IMR-90 (cell line): ENCODE measurements around the gene FTO. TPM values are rescaled to one million over a fixed set of nuclear protein-coding genes. Genes with fewer than 3 reads are reported as not detected.

Source experiments
- ATAC-seq: fragments of 200-7000 bp; cut with Tn5 transposase; 2 replicates; pipeline ENCODE4 v1.9.1; 2020; ENCODE audit warnings: low read depth, mild to moderate bottlenecking, moderate library complexity
- BruUV-seq: library from RNA; stranded (reverse); fragments of 400-500 nt; replicated peaks from 2 replicates; lab custom pipeline; 2021; lab: Mats Ljungman, UMichigan
- CTCF ChIA-PET: fragments of 300-600 bp; formaldehyde crosslinking; extraction: SDS; loops from one replicate; lab custom pipeline; 2021; ENCODE audit warnings: antibody characterized with exemption; lab: Yijun Ruan, JAX
- POLR2A ChIA-PET: fragments of 300-600 bp; sonication (Branson Sonifier 250); formaldehyde crosslinking; loops from one replicate; lab custom pipeline; 2022; ENCODE audit warnings: antibody characterized with exemption; ENCODE audit not compliant: unreplicated experiment; lab: Charles Lee
- DNase-seq: peaks from one replicate; pipeline ENCODE4 v3.0.0; 2013
- H2AFZ ChIP-seq: replicated peaks from 2 replicates; pipeline ENCODE3; 2013; ENCODE audit warnings: low read length, mild to moderate bottlenecking; ENCODE audit not compliant: poor library complexity
- H2AK5ac ChIP-seq: 2 replicates; pipeline ENCODE4 v1.6.1; 2013; ENCODE audit warnings: low read depth, low read length, inconsistent platforms
- H2AK9ac ChIP-seq: replicated peaks from 2 replicates; pipeline ENCODE3; 2013; ENCODE audit warnings: mild to moderate bottlenecking, low read depth, low read length, moderate library complexity; ENCODE audit not compliant: poor library complexity
- H2BK120ac ChIP-seq: 2 replicates; pipeline ENCODE4 v1.6.1; 2013; ENCODE audit warnings: low read depth, low read length, inconsistent platforms
- H2BK15ac ChIP-seq: 3 replicates; pipeline ENCODE4 v1.6.1; 2013; ENCODE audit warnings: low read depth, low read length, inconsistent platforms
- H2BK20ac ChIP-seq: 2 replicates; pipeline ENCODE4 v1.6.1; 2013; ENCODE audit warnings: low read depth, mild to moderate bottlenecking, inconsistent platforms, low read length, moderate library complexity
- H2BK5ac ChIP-seq: 2 replicates; pipeline ENCODE4 v1.6.1; 2013; ENCODE audit warnings: mild to moderate bottlenecking, low read depth, low read length, inconsistent platforms; ENCODE audit not compliant: poor library complexity, severe bottlenecking
- H3K14ac ChIP-seq: replicated peaks from 2 replicates; pipeline ENCODE4 v1.6.1; 2013; ENCODE audit warnings: low read depth, low read length, inconsistent platforms
- H3K18ac ChIP-seq: 2 replicates; pipeline ENCODE4 v1.6.1; 2013; ENCODE audit warnings: low read depth, low read length, control low read depth
- H3K23ac ChIP-seq: 2 replicates; pipeline ENCODE4 v1.6.1; 2013; ENCODE audit warnings: low read depth, low read length, inconsistent platforms
- H3K27ac ChIP-seq: 2 replicates; pipeline ENCODE4 v1.5.1; 2013; ENCODE audit warnings: mild to moderate bottlenecking, control low read depth, low read length; ENCODE audit not compliant: insufficient read depth
- H3K27me3 ChIP-seq: 2 replicates; pipeline ENCODE4 v1.6.1; 2013; ENCODE audit warnings: low read length; ENCODE audit not compliant: control insufficient read depth, insufficient read depth
- H3K36me3 ChIP-seq: 2 replicates; pipeline ENCODE4 v1.6.1; 2013; ENCODE audit warnings: low read length, mixed read lengths; ENCODE audit not compliant: control insufficient read depth, insufficient read depth
- H3K4ac ChIP-seq: 2 replicates; pipeline ENCODE4 v1.6.1; 2013; ENCODE audit warnings: low read depth, low read length, inconsistent platforms
- H3K4me1 ChIP-seq: 2 replicates; pipeline ENCODE4 v1.6.1; 2013; ENCODE audit warnings: low read length, mixed read lengths; ENCODE audit not compliant: control insufficient read depth, insufficient read depth
- H3K4me2 ChIP-seq: 2 replicates; pipeline ENCODE4 v1.6.1; 2013; ENCODE audit warnings: low read depth, mild to moderate bottlenecking, control low read depth, low read length, moderate library complexity
- H3K4me3 ChIP-seq: 2 replicates; pipeline ENCODE4 v1.5.1; 2013; ENCODE audit warnings: low read depth, mild to moderate bottlenecking, control low read depth, low read length, moderate library complexity; ENCODE audit not compliant: insufficient read depth
- H3K56ac ChIP-seq: 2 replicates; pipeline ENCODE4 v1.6.1; 2013; ENCODE audit warnings: low read length, inconsistent platforms; ENCODE audit not compliant: insufficient read depth; ENCODE audit errors: extremely low read depth
- H3K79me1 ChIP-seq, 2 experiments: 2 replicates each; pipeline ENCODE4 v1.6.1; 2013; ENCODE audit warnings: low read length in 2 of 2, inconsistent platforms in 1 of 2, low read depth in 1 of 2
- H3K9ac ChIP-seq: 2 replicates; pipeline ENCODE4 v1.6.1; 2013; ENCODE audit warnings: low read depth, low read length, control low read depth
- H3K9me1 ChIP-seq: 2 replicates; pipeline ENCODE4 v1.6.1; 2013; ENCODE audit warnings: low read length, inconsistent platforms; ENCODE audit not compliant: insufficient read depth
- H3K9me3 ChIP-seq: 2 replicates; pipeline ENCODE4 v1.6.1; 2013; ENCODE audit warnings: low read length; ENCODE audit not compliant: control insufficient read depth, insufficient read depth
- H4K20me1 ChIP-seq: 2 replicates; pipeline ENCODE4 v1.6.1; 2013; ENCODE audit warnings: low read length, inconsistent platforms; ENCODE audit not compliant: insufficient read depth
- H4K5ac ChIP-seq: 2 replicates; pipeline ENCODE4 v1.6.1; 2013; ENCODE audit warnings: mild to moderate bottlenecking, low read depth, low read length, control low read depth
- H4K8ac ChIP-seq, 2 experiments: 2 replicates each; pipeline ENCODE4 v1.6.1; 2013; ENCODE audit warnings: low read depth in 2 of 2, low read length in 2 of 2, control low read depth in 1 of 2, inconsistent platforms in 1 of 2
- H4K91ac ChIP-seq: 2 replicates; pipeline ENCODE4 v1.6.1; 2013; ENCODE audit warnings: low read depth, low read length, inconsistent platforms; ENCODE audit not compliant: insufficient read depth
- BHLHE40 ChIP-seq: fragments of 150-350 bp; IDR thresholded peaks from 2 replicates; pipeline ENCODE4 v1.6.1; 2016; ENCODE audit warnings: mild to moderate bottlenecking, low read depth, low read length
- CEBPB ChIP-seq: IDR thresholded peaks from 2 replicates; pipeline ENCODE4 v1.6.1; 2012; ENCODE audit warnings: low read depth, low read length, improper control_type of control experiment
- CHD1 ChIP-seq: IDR thresholded peaks from 2 replicates; pipeline ENCODE4 v1.6.1; 2012; ENCODE audit warnings: low read depth, low read length, improper control_type of control experiment
- ELK1 ChIP-seq: fragments of 150-350 bp; IDR thresholded peaks from 2 replicates; pipeline ENCODE4 v1.6.1; 2016; ENCODE audit warnings: low read depth, mild to moderate bottlenecking, low read length, moderate library complexity, borderline replicate concordance
- FOS ChIP-seq: fragments of 150-350 bp; IDR thresholded peaks from 2 replicates; pipeline ENCODE4 v1.6.1; 2016; ENCODE audit warnings: low read depth, low read length
- MAFK ChIP-seq: IDR thresholded peaks from 2 replicates; pipeline ENCODE4 v1.6.1; 2012; ENCODE audit warnings: low read depth, low read length, improper control_type of control experiment
- MAZ ChIP-seq: IDR thresholded peaks from 2 replicates; pipeline ENCODE4 v1.6.1; 2012; ENCODE audit warnings: low read depth, mild to moderate bottlenecking, low read length, improper control_type of control experiment, moderate library complexity, borderline replicate concordance
- MXI1 ChIP-seq: IDR thresholded peaks from 2 replicates; pipeline ENCODE4 v1.6.1; 2012; ENCODE audit warnings: low read depth, mild to moderate bottlenecking, low read length, moderate library complexity, borderline replicate concordance
- NFE2L2 ChIP-seq: fragments of 150-350 bp; IDR thresholded peaks from 2 replicates; pipeline ENCODE4 v1.6.1; 2016; ENCODE audit warnings: low read depth, mild to moderate bottlenecking, low read length
- POLR2A ChIP-seq: IDR thresholded peaks from 2 replicates; pipeline ENCODE4 v1.6.1; 2012; ENCODE audit warnings: mild to moderate bottlenecking, low read depth, low read length
- RAD21 ChIP-seq: IDR thresholded peaks from 2 replicates; pipeline ENCODE4 v1.6.1; 2012; ENCODE audit warnings: low read length, improper control_type of control experiment
- RCOR1 ChIP-seq: IDR thresholded peaks from 2 replicates; pipeline ENCODE4 v1.6.1; 2012; ENCODE audit warnings: mild to moderate bottlenecking, low read length, improper control_type of control experiment; ENCODE audit not compliant: insufficient replicate concordance
- RFX5 ChIP-seq: IDR thresholded peaks from 2 replicates; pipeline ENCODE4 v1.8.0; 2012; ENCODE audit warnings: low read depth, mild to moderate bottlenecking, low read length, moderate library complexity
- SMC3 ChIP-seq: fragments of 150-350 bp; IDR thresholded peaks from 2 replicates; pipeline ENCODE4 v1.6.1; 2016; ENCODE audit warnings: low read depth, mild to moderate bottlenecking, antibody characterized with exemption, low read length, moderate library complexity
- WGBS, 2 experiments: methylation state at CpG; one replicate each; pipeline versions ENCODE4 v1.1.5 to v1.1.7; 2013; ENCODE audit warnings: missing lambda C conversion rate in 2 of 2; ENCODE audit not compliant: insufficient read length in 1 of 2; ENCODE audit errors: extremely low coverage in 2 of 2; 5-methylcytosine and 5-hydroxymethylcytosine counted together
- dilution Hi-C: fragments of 300-500 bp; cut with HindIII; formaldehyde crosslinking; loops from one replicate; pipeline ENCODE4 v1.14.3; 2018; ENCODE audit warnings: low sequenced_read_pairs; ENCODE audit not compliant: unreplicated experiment
- in situ Hi-C: fragments of 300-500 bp; cut with MboI; formaldehyde crosslinking; loops from 3 replicates; pipeline ENCODE4 v1.14.3; 2019; ENCODE audit warnings: low sequenced_read_pairs, inconsistent platforms, mixed read lengths
- intact Hi-C: fragments of 100-400 bp; cut with micrococcal nuclease; formaldehyde crosslinking; loops from 2 replicates; pipeline ENCODE4 v1.10.0; 2022
- polyA plus RNA-seq, 3 experiments: library from polyadenylated mRNA; depleted of rRNA; stranded (reverse); fragments of >200 nt; gene quantifications; 2 replicates each; pipeline ENCODE4 v1.2.3, GENCODE V29; 2012; ENCODE audit warnings: low replicate concordance in 1 of 3
- total RNA-seq: library from RNA; depleted of rRNA; stranded (reverse); fragments of >200 nt; gene quantifications from 2 replicates; pipeline ENCODE4 v1.2.3, GENCODE V29; 2012
- TF ChIP-seq, protein P1 (sequence below): conservative IDR thresholded peaks from 2 replicates; pipeline ENCODE4 v1.5.1; 2012; ENCODE audit warnings: mild to moderate bottlenecking, low read depth, low read length, improper control_type of control experiment
- TF ChIP-seq, protein P2 (sequence below): fragments of 150-350 bp; IDR thresholded peaks from 2 replicates; pipeline ENCODE4 v1.6.1; 2017; ENCODE audit warnings: mild to moderate bottlenecking, antibody characterized with exemption, low read length, low read depth

FTO gene
- total and polyA plus RNA-seq, 2 of the 4 experiments (the other 2 are of a cell fraction): 70.3 to 132 TPM

DNA sequence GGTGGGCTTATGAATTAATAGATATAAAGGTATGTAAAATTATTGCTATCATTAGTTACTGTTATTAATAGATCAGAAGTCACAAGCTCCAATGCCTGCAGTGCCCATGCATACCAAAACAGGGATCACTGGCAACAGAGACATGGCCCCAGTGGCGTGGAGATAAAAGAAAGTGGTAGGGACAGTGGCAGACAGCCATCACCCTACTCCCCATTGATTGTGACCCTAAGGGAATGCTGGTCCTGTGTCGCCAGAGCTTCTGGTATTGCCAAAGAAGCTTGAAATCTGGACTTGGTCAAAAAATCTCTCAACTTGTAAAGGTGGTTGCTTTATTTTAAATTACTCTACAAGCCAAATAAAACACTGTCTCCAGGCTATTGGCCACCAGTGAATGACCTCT lies 303.5 kb downstream of the FTO start:
- no peak overlapping the region for H4K91ac ChIP-seq
- H2AFZ ChIP-seq: no peak overlapping the region
- no peak overlapping the region for H2BK5ac ChIP-seq
- ATAC-seq (no peak), DNase-seq (no peak)
- H3K9me1 ChIP-seq: no peaks in the 10 kb centered on the region
- no peak overlapping the region for H3K9ac ChIP-seq
- no peak for TF ChIP-seq RAD21
- TF ChIP-seq, protein P1, sequence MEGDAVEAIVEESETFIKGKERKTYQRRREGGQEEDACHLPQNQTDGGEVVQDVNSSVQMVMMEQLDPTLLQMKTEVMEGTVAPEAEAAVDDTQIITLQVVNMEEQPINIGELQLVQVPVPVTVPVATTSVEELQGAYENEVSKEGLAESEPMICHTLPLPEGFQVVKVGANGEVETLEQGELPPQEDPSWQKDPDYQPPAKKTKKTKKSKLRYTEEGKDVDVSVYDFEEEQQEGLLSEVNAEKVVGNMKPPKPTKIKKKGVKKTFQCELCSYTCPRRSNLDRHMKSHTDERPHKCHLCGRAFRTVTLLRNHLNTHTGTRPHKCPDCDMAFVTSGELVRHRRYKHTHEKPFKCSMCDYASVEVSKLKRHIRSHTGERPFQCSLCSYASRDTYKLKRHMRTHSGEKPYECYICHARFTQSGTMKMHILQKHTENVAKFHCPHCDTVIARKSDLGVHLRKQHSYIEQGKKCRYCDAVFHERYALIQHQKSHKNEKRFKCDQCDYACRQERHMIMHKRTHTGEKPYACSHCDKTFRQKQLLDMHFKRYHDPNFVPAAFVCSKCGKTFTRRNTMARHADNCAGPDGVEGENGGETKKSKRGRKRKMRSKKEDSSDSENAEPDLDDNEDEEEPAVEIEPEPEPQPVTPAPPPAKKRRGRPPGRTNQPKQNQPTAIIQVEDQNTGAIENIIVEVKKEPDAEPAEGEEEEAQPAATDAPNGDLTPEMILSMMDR: no peak
- TF ChIP-seq MXI1: no peak
- TF ChIP-seq CEBPB: no peak
- no peak for TF ChIP-seq CHD1
- TF ChIP-seq NFE2L2: no peak
- no peak for TF ChIP-seq ELK1
- no peak for TF ChIP-seq SMC3
- TF ChIP-seq RCOR1: no peak
- TF ChIP-seq MAZ: no peak
- TF ChIP-seq FOS: no peak
- no peak for TF ChIP-seq BHLHE40
- no peak for TF ChIP-seq MAFK
- no peak for TF ChIP-seq RFX5
- TF ChIP-seq, protein P2, sequence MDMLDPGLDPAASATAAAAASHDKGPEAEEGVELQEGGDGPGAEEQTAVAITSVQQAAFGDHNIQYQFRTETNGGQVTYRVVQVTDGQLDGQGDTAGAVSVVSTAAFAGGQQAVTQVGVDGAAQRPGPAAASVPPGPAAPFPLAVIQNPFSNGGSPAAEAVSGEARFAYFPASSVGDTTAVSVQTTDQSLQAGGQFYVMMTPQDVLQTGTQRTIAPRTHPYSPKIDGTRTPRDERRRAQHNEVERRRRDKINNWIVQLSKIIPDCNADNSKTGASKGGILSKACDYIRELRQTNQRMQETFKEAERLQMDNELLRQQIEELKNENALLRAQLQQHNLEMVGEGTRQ: no peak
- TF ChIP-seq POLR2A: no peak
- H3K27ac ChIP-seq: no peak overlapping the region
- H3K4me3 ChIP-seq: no peak overlapping the region
- H3K56ac ChIP-seq: no peak overlapping the region
- H3K4me1 ChIP-seq: no peaks in the 10 kb centered on the region
- no peak overlapping the region for H2BK20ac ChIP-seq
- intact Hi-C loops (no loop called here), dilution Hi-C loops (no loop called here), in situ Hi-C loops (no loop called here)
- H4K20me1 ChIP-seq: no peaks in the 10 kb centered on the region
- H2AK5ac ChIP-seq: no peak overlapping the region
- H3K79me1 ChIP-seq: no peaks in the 10 kb centered on the region
- H3K4ac ChIP-seq: no peak overlapping the region
- no peak overlapping the region for H2BK15ac ChIP-seq
- H3K27me3 ChIP-seq: no peaks in the 10 kb centered on the region
- H2BK120ac ChIP-seq: no peak overlapping the region
- ChIA-PET CTCF (no interaction called here), POLR2A (no interaction called here)
- H3K4me2 ChIP-seq: no peak overlapping the region
- H3K36me3 ChIP-seq: no peaks in the 10 kb centered on the region
- WGBS, 2 experiments: no CpG with 5 or more reads among the region's 2 CpGs
- H3K18ac ChIP-seq: no peak overlapping the region
- no peak overlapping the region for H4K5ac ChIP-seq
- H3K9me3 ChIP-seq: peaks cover 2% of the 10 kb centered on the region; the same call in 1 of the 2 replicates
- no peak overlapping the region for H3K14ac ChIP-seq
- BruUV-seq: no TSS peak
- H2AK9ac ChIP-seq: no peak overlapping the region
- H3K23ac ChIP-seq: no peak overlapping the region
- H4K8ac ChIP-seq: no peak overlapping the region
